PC-3 (cell line): ENCODE results near the gene ORMDL3. TPM values are rescaled to one million over a fixed set of nuclear protein-coding genes. Genes with fewer than 3 reads are reported as not detected.
"Not testable (repeated sequence)": the region's sequence is repeated elsewhere in the genome, so short reads cannot be mapped to it uniquely, and the experiment has no call there.

ENCODE experiments used
- ATAC-seq: fragments of 200-7000 bp; cut with Tn5 transposase; 2 replicates; pipeline ENCODE4 v1.9.1; 2020; ENCODE audit warnings: mild to moderate bottlenecking, moderate library complexity
- BruUV-seq: library from RNA; stranded (reverse); fragments of 400-500 nt; replicated peaks from 2 replicates; lab custom pipeline; 2021; lab: Mats Ljungman, UMichigan
- CTCF ChIA-PET: fragments of 300-600 bp; sonication (Branson Sonifier 250); formaldehyde crosslinking; loops from one replicate; lab custom pipeline; 2022; ENCODE audit warnings: antibody characterized with exemption; lab: Charles Lee
- POLR2A ChIA-PET: fragments of 300-600 bp; sonication (Branson Sonifier 250); formaldehyde crosslinking; loops from one replicate; lab custom pipeline; 2022; ENCODE audit warnings: antibody characterized with exemption; ENCODE audit not compliant: unreplicated experiment; lab: Charles Lee
- DNase-seq: peaks from one replicate; pipeline ENCODE4 v3.0.0-alpha.2; 2015
- H2AFZ ChIP-seq: fragments of 300-600 bp; sonication (generic); 2 replicates; pipeline ENCODE4 v1.6.0; 2016; ENCODE audit warnings: antibody characterized with exemption, low read length
- H3F3A ChIP-seq: fragments of 300-600 bp; sonication (generic); one replicate; pipeline ENCODE4 v1.6.0; 2017; ENCODE audit warnings: antibody characterized with exemption, low read length, control low read depth, mild to moderate bottlenecking; ENCODE audit not compliant: unreplicated experiment
- H3K27ac ChIP-seq: fragments of 300-600 bp; sonication (generic); 2 replicates; pipeline ENCODE4 v1.5.1; 2016; ENCODE audit warnings: mild to moderate bottlenecking, low read length
- H3K27me3 ChIP-seq: fragments of 300-600 bp; sonication (generic); 2 replicates; pipeline ENCODE4 v1.6.1; 2016; ENCODE audit warnings: low read length, mixed read lengths
- H3K36me3 ChIP-seq: fragments of 300-600 bp; sonication (generic); 2 replicates; pipeline ENCODE4 v1.6.1; 2016; ENCODE audit warnings: low read depth, mixed run types, low read length, mixed read lengths
- H3K4me1 ChIP-seq: fragments of 300-600 bp; sonication (generic); 2 replicates; pipeline ENCODE4 v1.5.1; 2016; ENCODE audit warnings: low read length; ENCODE audit not compliant: insufficient read depth
- H3K4me2 ChIP-seq: fragments of 300-600 bp; sonication (generic); 2 replicates; pipeline ENCODE4 v1.6.0; 2016; ENCODE audit warnings: low read length
- H3K4me3 ChIP-seq: fragments of 300-600 bp; sonication (generic); 2 replicates; pipeline ENCODE4 v1.5.1; 2016; ENCODE audit warnings: mild to moderate bottlenecking, low read length, mixed read lengths
- H3K79me2 ChIP-seq: fragments of 300-600 bp; sonication (generic); 2 replicates; pipeline ENCODE4 v1.6.1; 2017; ENCODE audit warnings: low read length, mixed read lengths
- H3K9ac ChIP-seq: fragments of 300-600 bp; sonication (generic); 2 replicates; pipeline ENCODE4 v1.6.0; 2016; ENCODE audit warnings: mild to moderate bottlenecking, low read length
- H3K9me2 ChIP-seq: fragments of 300-600 bp; sonication (generic); replicated peaks from 2 replicates; pipeline ENCODE4 v1.6.1; 2016; ENCODE audit warnings: mixed run types, low read length, mixed read lengths
- H3K9me3 ChIP-seq: fragments of 300-600 bp; sonication (generic); 2 replicates; pipeline ENCODE4 v1.6.1; 2016; ENCODE audit warnings: low read length, mixed read lengths
- H4K20me1 ChIP-seq: fragments of 300-600 bp; sonication (generic); 2 replicates; pipeline ENCODE4 v1.6.1; 2016; ENCODE audit warnings: low read length, mixed read lengths
- CTCF ChIP-seq: fragments of 300-600 bp; sonication (generic); conservative IDR thresholded peaks from 2 replicates; pipeline ENCODE4 v1.5.1; 2017; ENCODE audit warnings: antibody characterized with exemption, low read depth, mild to moderate bottlenecking, low read length
- EZH2 ChIP-seq: fragments of 300-600 bp; sonication (generic); IDR thresholded peaks from one replicate; pipeline ENCODE4 v1.6.1; 2017; ENCODE audit warnings: antibody characterized with exemption, mild to moderate bottlenecking, low read length; ENCODE audit not compliant: unreplicated experiment
- EZH2phosphoT487 ChIP-seq: fragments of 300-600 bp; sonication (generic); IDR thresholded peaks from 2 replicates; pipeline ENCODE4 v1.6.1; 2018; ENCODE audit warnings: mild to moderate bottlenecking, antibody characterized with exemption, low read length, borderline replicate concordance
- intact Hi-C: fragments of 100-400 bp; cut with micrococcal nuclease; formaldehyde crosslinking; loops from 2 replicates; pipeline ENCODE4 v1.9.0; 2023
- total RNA-seq: library from RNA; depleted of rRNA; stranded (reverse); fragments of >200 nt; gene quantifications from 2 replicates; pipeline ENCODE4 v1.2.3, GENCODE V29; 2014

ORMDL3 gene
- total RNA-seq, 1 experiment from 2014 or later: 27.4 TPM

- Histone ChIP-seq H3K4me3 (no peak overlapping the region), H3K9me2 (no peaks in the 10 kb centered on the region), H4K20me1 (no peaks in the 10 kb centered on the region), H2AFZ (no peak overlapping the region), H3K36me3 (no peaks in the 10 kb centered on the region), H3K27me3 (no peaks in the 10 kb centered on the region), H3K27ac (no peak overlapping the region), H3K4me1 (no peaks in the 10 kb centered on the region), H3K79me2 (no peaks in the 10 kb centered on the region), H3F3A (no peaks in the 10 kb centered on the region), H3K9me3 (no peaks in the 10 kb centered on the region), H3K9ac (no peak overlapping the region), H3K4me2 (no peak overlapping the region)
- ChIA-PET CTCF (no interaction called here), POLR2A (no interaction called here)
- no peak for DNase-seq
- no TSS peak for BruUV-seq
- ATAC-seq: no peak
- no peak for TF ChIP-seq EZH2
- intact Hi-C loops: no loop called here
These were observed 24.1 kb downstream of the ORMDL3 start for GRCh38 chr17:39903158-39903884.

GRCh38 chr17:39902027-39902426, 25.4 kb downstream of the ORMDL3 start:
- H3F3A ChIP-seq, H3K9me2 ChIP-seq, H3K27ac ChIP-seq, DNase-seq, ATAC-seq, BruUV-seq, intact Hi-C loops, H3K4me2 ChIP-seq, CTCF ChIA-PET, POLR2A ChIA-PET, H3K36me3 ChIP-seq, H3K4me3 ChIP-seq, H3K9me3 ChIP-seq, H3K27me3 ChIP-seq, H3K79me2 ChIP-seq, H3K4me1 ChIP-seq, H3K9ac ChIP-seq, H4K20me1 ChIP-seq, H2AFZ ChIP-seq: not testable (repeated sequence)

- CTCF ChIA-PET: no interaction called here
- Histone ChIP-seq H3K9me3 (no peaks in the 10 kb centered on the region), H2AFZ (no peak overlapping the region), H3K4me1 (no peaks in the 10 kb centered on the region), H4K20me1 (no peaks in the 10 kb centered on the region), H3K27me3 (no peaks in the 10 kb centered on the region), H3F3A (no peaks in the 10 kb centered on the region), H3K36me3 (no peaks in the 10 kb centered on the region), H3K4me2 (no peak overlapping the region), H3K9ac (no peak overlapping the region), H3K79me2 (no peaks in the 10 kb centered on the region), H3K9me2 (no peaks in the 10 kb centered on the region), H3K27ac (no peak overlapping the region), H3K4me3 (no peak overlapping the region)
- ATAC-seq (no peak), DNase-seq (peak; percentile 3)
- intact Hi-C loops: no loop called here
- no TSS peak for BruUV-seq
- no peak for TF ChIP-seq CTCF
- TF ChIP-seq EZH2: no peak
- no peak for TF ChIP-seq EZH2phosphoT487
- POLR2A ChIA-PET: interaction anchor here (0.5 to 0.6 kb wide), 2 partner anchors 181 to 633 kb away, joined by 3 to 4 read pairs; no protein-coding TSS in a partner anchor
These were observed 28.2 kb downstream of the ORMDL3 start for GRCh38 chr17:39899215-39899614.
